ENCODE results near the gene RNF19B.

GRCh38 chr1:32998064-32998463, 33.5 kb upstream of the RNF19B start:
- no peak for TF ChIP-seq NR2F1 (conservative IDR thresholded peaks at IDR 0.05)
- no peak for TF ChIP-seq USF1 (IDR thresholded peaks at IDR 0.05; ENCODE audit: borderline replicate concordance, extremely low read length, insufficient read depth, low read depth, low read length)
- no peak for TF ChIP-seq CTCF (IDR thresholded peaks at IDR 0.05 in 2 of 3, conservative IDR thresholded peaks at IDR 0.05 in 1 of 3; ENCODE audit: control insufficient read depth in 2 of 3, extremely low read depth in 1 of 3, insufficient read depth in 1 of 3, low read depth in 3 of 3, low read length in 3 of 3)
- TF ChIP-seq RBBP5 (conservative IDR thresholded peaks at IDR 0.05): no peak
- TF ChIP-seq POLR2AphosphoS5 (IDR thresholded peaks at IDR 0.05; ENCODE audit: low read length): no peak
